ENCODE data around the gene RASA2.

DNA sequence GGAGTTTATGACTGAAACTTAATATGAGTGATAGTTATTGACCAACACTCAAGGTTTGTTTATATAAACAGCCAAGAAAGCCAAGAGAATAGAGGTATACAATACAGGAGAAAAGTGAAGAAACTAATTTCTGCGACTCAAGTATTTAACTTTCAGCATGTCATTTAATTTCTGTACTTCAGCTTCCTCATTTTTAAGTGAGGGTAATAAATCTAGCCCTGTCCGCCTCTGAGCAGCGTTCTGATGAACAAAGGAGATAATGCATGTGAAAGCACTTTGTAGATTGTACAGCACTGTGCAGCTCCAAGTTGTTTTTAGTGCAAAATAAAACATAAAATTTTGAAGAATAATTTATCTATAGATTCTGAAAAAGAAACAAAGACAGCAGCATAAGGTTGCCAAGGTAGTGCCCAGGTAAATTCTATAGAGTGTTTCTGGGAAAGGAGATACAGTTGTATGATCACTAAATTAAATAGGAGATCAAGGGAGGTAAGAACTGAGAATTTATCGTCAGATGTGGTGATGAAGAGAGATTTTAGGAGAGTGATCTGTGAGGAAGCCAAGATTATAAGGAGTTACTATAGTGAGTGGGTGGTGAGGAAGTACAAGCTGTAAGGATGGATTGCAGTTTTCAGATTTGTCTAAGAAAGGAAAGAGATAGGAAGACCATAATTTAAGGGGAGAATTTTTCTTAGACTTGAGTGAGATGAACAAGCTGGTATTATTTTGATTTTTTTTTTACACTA, 71.3 kb downstream of the RASA2 start:
- TF ChIP-seq CTCF (conservative IDR thresholded peaks at IDR 0.05; ENCODE audit: low read depth, low read length) (no peak), POLR2A (IDR thresholded peaks at IDR 0.05; ENCODE audit: low read depth, low read length) (no peak), MXI1 (IDR thresholded peaks at IDR 0.05; ENCODE audit: borderline replicate concordance, low read depth, low read length) (no peak), RAD21 (IDR thresholded peaks at IDR 0.05; ENCODE audit: low read length) (no peak), CEBPB (IDR thresholded peaks at IDR 0.05; ENCODE audit: low read depth, low read length) (no peak), MAZ (IDR thresholded peaks at IDR 0.05; ENCODE audit: borderline replicate concordance, low read depth, low read length) (no peak)
- TF ChIP-seq, protein P1, sequence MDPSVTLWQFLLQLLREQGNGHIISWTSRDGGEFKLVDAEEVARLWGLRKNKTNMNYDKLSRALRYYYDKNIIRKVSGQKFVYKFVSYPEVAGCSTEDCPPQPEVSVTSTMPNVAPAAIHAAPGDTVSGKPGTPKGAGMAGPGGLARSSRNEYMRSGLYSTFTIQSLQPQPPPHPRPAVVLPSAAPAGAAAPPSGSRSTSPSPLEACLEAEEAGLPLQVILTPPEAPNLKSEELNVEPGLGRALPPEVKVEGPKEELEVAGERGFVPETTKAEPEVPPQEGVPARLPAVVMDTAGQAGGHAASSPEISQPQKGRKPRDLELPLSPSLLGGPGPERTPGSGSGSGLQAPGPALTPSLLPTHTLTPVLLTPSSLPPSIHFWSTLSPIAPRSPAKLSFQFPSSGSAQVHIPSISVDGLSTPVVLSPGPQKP (IDR thresholded peaks at IDR 0.05; ENCODE audit: borderline replicate concordance, low read depth, low read length): no peak
